Mucosa of stomach (tissue), 1 donor: ENCODE measurements around the gene MBNL2.

Experiments
- H3K27me3 ChIP-seq: one replicate; pipeline ENCODE4 v1.7.0; 2013; ENCODE audit warnings: mild to moderate bottlenecking, low read length; ENCODE audit not compliant: control insufficient read depth, insufficient read depth
- H3K36me3 ChIP-seq: one replicate; pipeline ENCODE4 v1.7.0; 2013; ENCODE audit warnings: low read length; ENCODE audit not compliant: control insufficient read depth, insufficient read depth
- H3K4me1 ChIP-seq: one replicate; pipeline ENCODE4 v1.7.0; 2013; ENCODE audit warnings: mild to moderate bottlenecking, low read length; ENCODE audit not compliant: control insufficient read depth, insufficient read depth
- H3K4me3 ChIP-seq: one replicate; pipeline ENCODE4 v1.7.0; 2013; ENCODE audit warnings: low read length
- H3K9ac ChIP-seq: one replicate; pipeline ENCODE4 v1.7.0; 2013; ENCODE audit warnings: mild to moderate bottlenecking, low read length, moderate library complexity
- H3K9me3 ChIP-seq: one replicate; pipeline ENCODE4 v1.7.0; 2013; ENCODE audit warnings: mild to moderate bottlenecking, low read length, moderate library complexity; ENCODE audit not compliant: control insufficient read depth
- donor health status: Pancreatic carcinoma.

The MBNL2 gene

GRCh38 chr13:97395447-97396136 lies 173.5 kb downstream of the MBNL2 start:
- no peaks in the 10 kb centered on the region for H3K36me3 ChIP-seq
- no peak overlapping the region for H3K9ac ChIP-seq

DNA sequence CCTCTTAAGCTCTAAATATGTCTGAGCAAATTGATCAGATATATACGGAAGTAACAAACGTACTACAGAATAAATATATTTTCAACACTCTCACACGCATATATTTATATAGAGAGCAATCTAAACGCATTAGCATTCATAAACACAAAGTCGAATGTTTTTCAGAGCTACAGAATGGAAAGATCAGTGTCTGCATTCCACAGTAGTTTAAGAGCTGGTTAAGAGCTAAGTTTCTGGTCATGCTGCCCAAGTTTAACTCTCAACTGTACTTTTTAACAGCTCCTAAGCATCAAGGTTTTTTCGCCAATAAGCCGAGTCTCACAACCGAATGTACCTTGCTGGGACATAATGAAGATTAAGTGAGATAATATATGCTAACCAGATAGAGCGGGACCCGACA lies 175.1 kb downstream of the MBNL2 start:
- Histone ChIP-seq H3K9me3 (no peaks in the 10 kb centered on the region), H3K36me3 (no peaks in the 10 kb centered on the region), H3K4me3 (no peak overlapping the region), H3K4me1 (no peaks in the 10 kb centered on the region), H3K9ac (no peak overlapping the region), H3K27me3 (no peaks in the 10 kb centered on the region)

More at GRCh38 chr13:97395447-97396136, 173.5 kb downstream of the MBNL2 start:
- H3K4me1 ChIP-seq = peaks cover 7% of the 10 kb centered on the region
- H3K4me3 ChIP-seq = no peak overlapping the region
- H3K9me3 ChIP-seq = no peaks in the 10 kb centered on the region
- H3K27me3 ChIP-seq = no peaks in the 10 kb centered on the region

DNA sequence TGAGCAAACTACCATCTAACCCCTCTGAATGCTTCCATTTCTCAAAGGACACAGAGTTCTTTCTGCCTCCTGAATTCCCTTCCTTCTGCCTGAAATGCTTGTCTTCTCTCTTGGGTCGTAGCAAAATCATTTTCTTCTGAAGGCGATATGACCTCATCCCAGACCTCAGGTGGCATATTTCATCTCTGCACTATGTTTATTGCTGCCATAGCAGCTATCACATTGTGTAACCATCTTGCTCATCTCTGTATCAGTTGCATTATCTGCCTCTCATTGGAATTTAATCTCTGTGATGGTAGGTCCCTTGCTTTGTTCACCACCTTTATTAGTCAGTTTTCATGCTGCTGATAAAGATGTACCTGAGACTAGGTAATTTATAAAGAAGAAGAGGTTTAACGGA lies 179.3 kb downstream of the MBNL2 start:
- Histone ChIP-seq H3K9ac (no peak overlapping the region), H3K36me3 (no peaks in the 10 kb centered on the region), H3K27me3 (no peaks in the 10 kb centered on the region), H3K4me1 (no peaks in the 10 kb centered on the region), H3K4me3 (no peak overlapping the region), H3K9me3 (no peaks in the 10 kb centered on the region)

GRCh38 chr13:97403893-97404750 lies 182.0 kb downstream of the MBNL2 start:
- Histone ChIP-seq H3K9ac (no peak overlapping the region), H3K9me3 (no peaks in the 10 kb centered on the region), H3K36me3 (no peaks in the 10 kb centered on the region), H3K4me1 (no peaks in the 10 kb centered on the region), H3K4me3 (no peak overlapping the region), H3K27me3 (no peaks in the 10 kb centered on the region)

DNA sequence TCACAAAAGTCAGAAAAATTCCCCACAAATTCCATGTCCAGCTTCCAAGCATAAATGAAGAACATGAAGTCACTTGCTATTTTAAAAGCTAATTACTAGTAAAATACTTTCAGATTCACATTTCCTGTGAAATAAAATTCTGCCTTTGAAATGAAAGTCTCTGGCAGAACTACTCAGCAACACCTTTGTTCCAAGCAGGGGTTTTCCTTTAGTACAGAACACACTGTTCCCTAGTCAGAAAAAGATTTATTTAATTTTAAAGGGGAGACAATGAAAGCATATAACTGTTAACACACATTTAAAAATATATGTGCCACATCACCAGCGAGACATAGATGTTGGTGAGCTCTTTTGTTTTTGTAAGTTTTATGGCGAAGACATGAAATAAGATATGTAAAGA lies 185.4 kb downstream of the MBNL2 start:
- Histone ChIP-seq H3K9ac (no peak overlapping the region), H3K27me3 (no peaks in the 10 kb centered on the region), H3K36me3 (no peaks in the 10 kb centered on the region), H3K4me1 (no peaks in the 10 kb centered on the region), H3K4me3 (no peak overlapping the region), H3K9me3 (no peaks in the 10 kb centered on the region)

DNA sequence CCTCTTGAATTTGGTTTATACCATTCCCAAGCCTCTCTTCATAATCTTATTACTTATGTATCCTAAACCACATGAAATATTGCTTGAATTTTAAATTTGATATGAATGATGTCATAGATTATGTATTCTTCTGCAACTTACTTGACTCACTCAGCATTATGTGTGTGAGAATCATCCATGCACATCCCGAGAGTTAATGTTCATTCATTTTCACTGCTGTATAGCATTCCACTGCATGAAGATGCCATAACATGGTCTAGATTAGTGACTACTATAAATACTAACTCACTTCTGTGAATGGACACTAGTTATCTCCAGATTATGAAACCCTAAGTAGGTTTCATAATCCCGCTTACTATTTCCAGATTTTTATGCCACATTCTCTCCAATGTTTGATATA lies 186.8 kb downstream of the MBNL2 start:
- Histone ChIP-seq H3K4me3 (no peak overlapping the region), H3K36me3 (no peaks in the 10 kb centered on the region), H3K27me3 (no peaks in the 10 kb centered on the region), H3K9ac (no peak overlapping the region), H3K9me3 (no peaks in the 10 kb centered on the region), H3K4me1 (no peaks in the 10 kb centered on the region)

GRCh38 chr13:97411984-97412383 lies 189.9 kb downstream of the MBNL2 start:
- Histone ChIP-seq H3K36me3 (no peaks in the 10 kb centered on the region), H3K4me3 (no peak overlapping the region), H3K4me1 (no peaks in the 10 kb centered on the region), H3K9me3 (no peaks in the 10 kb centered on the region), H3K27me3 (no peaks in the 10 kb centered on the region), H3K9ac (no peak overlapping the region)

DNA sequence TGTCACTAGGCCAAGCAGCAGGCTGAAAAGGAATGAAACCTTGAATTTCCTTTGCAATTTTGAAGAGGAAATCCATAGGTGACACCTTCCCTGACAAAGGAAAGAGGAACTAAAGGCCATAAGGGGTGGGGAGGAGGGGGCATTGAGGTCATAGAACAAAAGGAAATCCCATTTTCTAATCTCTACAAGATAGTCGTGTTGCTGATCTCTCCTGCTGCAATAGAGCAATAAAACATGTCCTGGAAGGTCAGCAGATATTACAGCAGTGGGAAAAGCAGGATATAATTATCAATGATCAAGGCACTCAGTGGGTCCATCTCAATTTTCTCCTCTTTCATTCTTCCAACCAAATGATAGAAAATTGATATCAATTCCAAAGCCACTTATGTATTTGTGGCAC lies 191.6 kb downstream of the MBNL2 start:
- H3K4me3 ChIP-seq = no peak overlapping the region
- no peak overlapping the region for H3K9ac ChIP-seq
- no peaks in the 10 kb centered on the region for H3K27me3 ChIP-seq
- no peaks in the 10 kb centered on the region for H3K4me1 ChIP-seq
- no peaks in the 10 kb centered on the region for H3K9me3 ChIP-seq
- H3K36me3 ChIP-seq = no peaks in the 10 kb centered on the region

- H3K4me1 ChIP-seq = no peaks in the 10 kb centered on the region
- no peaks in the 10 kb centered on the region for H3K36me3 ChIP-seq
- no peaks in the 10 kb centered on the region for H3K27me3 ChIP-seq
- no peak overlapping the region for H3K4me3 ChIP-seq
- H3K9ac ChIP-seq = no peak overlapping the region
- no peaks in the 10 kb centered on the region for H3K9me3 ChIP-seq
These were observed 192.3 kb downstream of the MBNL2 start for GRCh38 chr13:97414392-97414791.

DNA sequence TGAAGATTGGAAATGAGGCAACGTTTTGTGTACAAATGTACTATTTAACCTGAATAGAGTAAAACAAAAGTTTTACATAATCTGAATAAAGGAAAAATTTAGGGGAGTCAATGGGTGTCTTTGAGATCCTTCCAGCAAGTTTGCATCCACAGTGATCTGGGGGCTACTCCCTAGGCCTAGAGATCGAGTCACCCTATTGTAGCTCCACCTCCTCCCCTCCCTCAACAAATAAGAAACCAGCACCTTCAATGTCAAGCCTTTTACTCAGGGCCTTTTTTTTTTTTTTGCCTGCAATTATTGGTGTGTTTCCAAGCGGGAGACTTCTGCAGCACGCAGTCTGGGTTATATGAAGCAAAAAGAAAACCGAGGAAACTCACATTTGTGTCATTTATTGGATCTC lies 195.6 kb downstream of the MBNL2 start:
- no peaks in the 10 kb centered on the region for H3K36me3 ChIP-seq
- no peaks in the 10 kb centered on the region for H3K27me3 ChIP-seq
- no peak overlapping the region for H3K9ac ChIP-seq
- H3K9me3 ChIP-seq = no peaks in the 10 kb centered on the region
- H3K4me1 ChIP-seq = no peaks in the 10 kb centered on the region
- no peak overlapping the region for H3K4me3 ChIP-seq

DNA sequence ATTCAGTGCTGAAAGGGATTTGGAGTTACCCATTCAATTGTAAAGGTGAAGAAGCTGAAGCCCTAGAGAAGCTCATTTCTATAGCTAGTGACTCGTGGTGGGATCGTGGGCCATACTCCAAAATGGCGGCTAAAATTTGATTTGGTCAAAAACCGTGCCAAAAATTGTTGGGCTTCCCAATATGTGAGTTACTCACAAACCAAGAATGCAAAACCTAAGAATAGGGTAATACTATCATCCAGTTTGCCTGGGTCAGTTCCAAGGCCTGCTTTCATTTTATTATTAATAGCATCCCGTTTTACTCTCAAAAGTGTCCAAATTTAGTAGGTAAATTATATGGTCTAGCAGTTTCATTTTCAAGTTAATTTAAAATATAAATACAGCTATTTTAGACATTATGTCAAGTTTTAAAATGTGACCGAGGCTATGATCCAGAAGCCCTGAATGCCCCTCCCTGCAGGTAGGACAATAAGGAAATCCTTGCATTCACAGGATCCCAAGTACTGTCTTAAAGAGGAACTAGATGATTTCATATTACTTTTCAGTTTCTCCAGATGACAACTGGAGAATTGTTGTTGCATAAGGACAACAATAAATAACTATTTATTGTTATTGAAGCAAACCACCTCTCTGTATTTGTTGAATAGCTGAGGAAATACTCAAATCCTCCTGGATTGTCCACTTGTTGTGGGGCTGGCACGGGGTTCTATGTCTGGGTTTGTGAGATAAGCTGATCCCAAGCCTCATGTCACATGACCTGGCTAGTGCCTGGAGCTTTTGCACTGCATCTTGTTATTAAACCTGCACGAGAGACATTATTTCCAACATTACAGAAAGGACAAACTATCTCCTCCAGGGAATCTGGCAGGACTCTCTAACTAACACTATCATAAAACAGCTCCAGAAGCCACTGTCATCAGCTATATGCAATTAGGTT lies 200.3 kb downstream of the MBNL2 start:
- H3K9me3 ChIP-seq = no peaks in the 10 kb centered on the region
- H3K9ac ChIP-seq = no peak overlapping the region
- no peak overlapping the region for H3K4me3 ChIP-seq
- no peaks in the 10 kb centered on the region for H3K4me1 ChIP-seq
- H3K36me3 ChIP-seq = no peaks in the 10 kb centered on the region
- no peaks in the 10 kb centered on the region for H3K27me3 ChIP-seq
